Measurements from ENCODE around the gene TNFAIP1. TPM values are rescaled to one million over a fixed set of nuclear protein-coding genes. Genes with fewer than 3 reads are reported as not detected.

TNFAIP1 gene
- total RNA-seq, 1 donor from 2014 or later: 85.9 TPM

GRCh38 chr17:28328325-28328724, 7.2 kb upstream of the TNFAIP1 start:
- no peak for TF ChIP-seq CTCF (IDR thresholded peaks at IDR 0.05; ENCODE audit: insufficient read depth, low read length, poor library complexity, severe bottlenecking)
- Histone ChIP-seq H3K36me3 (ENCODE audit: control insufficient read depth, insufficient read depth, low read length) (peaks cover 5% of the 10 kb centered on the region), H3K27me3 (ENCODE audit: control insufficient read depth, insufficient read depth, low read length) (no peaks in the 10 kb centered on the region), H3K4me3 (ENCODE audit: low read depth, low read length) (no peak overlapping the region)
- DNase-seq (ENCODE audit: low read depth): no peak

DNA sequence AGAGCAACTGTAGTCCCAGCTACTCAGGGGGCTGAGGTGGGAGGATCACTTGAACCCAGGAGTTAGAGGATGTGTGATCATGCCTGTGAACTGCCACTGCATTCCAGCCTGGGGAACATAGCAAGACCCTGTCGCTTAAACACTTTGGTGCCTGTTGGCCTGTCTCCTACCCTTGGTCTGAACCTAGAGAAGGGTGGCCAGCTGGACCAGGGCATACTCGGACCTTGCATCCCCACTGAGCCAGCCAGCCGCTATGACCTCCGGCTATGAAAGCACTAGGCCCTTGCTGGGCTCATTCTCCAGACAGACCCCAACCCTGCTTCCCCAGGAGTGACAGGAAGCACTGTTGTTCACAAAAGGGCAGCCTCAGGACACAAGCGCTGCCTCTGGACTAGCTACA, 4.9 kb upstream of the TNFAIP1 start:
- Histone ChIP-seq H3K36me3 (ENCODE audit: control insufficient read depth, insufficient read depth, low read length) (peaks cover 5% of the 10 kb centered on the region), H3K27me3 (ENCODE audit: control insufficient read depth, insufficient read depth, low read length) (no peaks in the 10 kb centered on the region), H3K4me3 (ENCODE audit: low read depth, low read length) (no peak overlapping the region)
- no peak for TF ChIP-seq CTCF (IDR thresholded peaks at IDR 0.05; ENCODE audit: insufficient read depth, low read length, poor library complexity, severe bottlenecking)
- no peak for DNase-seq (ENCODE audit: low read depth)

DNA sequence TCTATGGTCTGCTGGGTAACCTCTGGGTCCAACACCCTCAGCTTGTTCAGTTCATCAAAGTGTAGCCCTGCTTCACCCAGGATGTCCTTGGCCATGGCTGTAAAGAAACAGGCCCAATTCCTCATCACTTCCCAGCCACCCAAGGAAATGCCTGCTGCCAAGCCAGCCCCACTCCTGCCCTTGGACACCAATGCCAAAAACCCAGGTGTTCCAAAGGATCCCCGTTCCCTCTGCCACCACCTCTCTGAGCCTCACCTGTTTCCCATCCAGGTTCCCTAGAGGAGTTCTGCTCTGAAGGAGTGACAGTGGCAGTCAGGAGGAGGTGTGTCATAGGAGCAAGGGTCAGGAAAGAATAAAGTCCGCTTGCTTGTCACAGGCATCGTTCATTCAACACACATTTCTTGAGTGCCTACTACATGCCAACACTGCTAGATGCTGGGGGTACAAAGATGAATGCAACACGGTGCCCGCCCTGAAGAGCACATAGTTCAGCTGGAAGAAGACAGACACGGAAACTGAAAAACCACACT, 3.6 kb upstream of the TNFAIP1 start:
- Histone ChIP-seq H3K36me3 (ENCODE audit: control insufficient read depth, insufficient read depth, low read length) (peaks cover 5% of the 10 kb centered on the region), H3K4me3 (ENCODE audit: low read depth, low read length) (no peak overlapping the region), H3K27me3 (ENCODE audit: control insufficient read depth, insufficient read depth, low read length) (no peaks in the 10 kb centered on the region)
- DNase-seq (ENCODE audit: low read depth): no peak
- TF ChIP-seq CTCF (IDR thresholded peaks at IDR 0.05; ENCODE audit: insufficient read depth, low read length, poor library complexity, severe bottlenecking): no peak

GRCh38 chr17:28333083-28333746, 2.3 kb upstream of the TNFAIP1 start:
- Histone ChIP-seq H3K27me3 (ENCODE audit: control insufficient read depth, insufficient read depth, low read length) (no peaks in the 10 kb centered on the region), H3K4me3 (ENCODE audit: low read depth, low read length) (no peak overlapping the region), H3K36me3 (ENCODE audit: control insufficient read depth, insufficient read depth, low read length) (peaks cover 5% of the 10 kb centered on the region)
- no peak for DNase-seq (ENCODE audit: low read depth)
- no peak for TF ChIP-seq CTCF (IDR thresholded peaks at IDR 0.05; ENCODE audit: insufficient read depth, low read length, poor library complexity, severe bottlenecking)

DNA sequence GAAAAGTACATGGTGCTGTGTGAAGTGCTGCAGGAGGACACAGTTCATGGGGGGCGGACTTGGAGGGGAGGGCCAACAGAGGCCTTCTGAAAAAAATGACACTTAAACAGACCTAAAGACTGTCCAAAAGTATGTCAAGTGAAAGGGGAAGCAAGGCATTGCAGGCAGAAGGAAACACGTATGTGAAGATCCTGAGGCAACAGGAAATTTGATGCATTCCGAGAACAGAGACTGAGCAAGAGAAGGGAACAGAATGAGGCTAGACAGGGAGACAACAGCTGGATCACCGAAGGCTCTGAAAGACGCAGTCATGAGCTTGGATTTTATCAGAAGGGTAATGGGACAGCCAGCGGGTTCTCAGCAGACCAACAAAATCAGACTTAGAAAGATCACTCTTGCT, 1.4 kb upstream of the TNFAIP1 start:
- no peak for TF ChIP-seq CTCF (IDR thresholded peaks at IDR 0.05; ENCODE audit: insufficient read depth, low read length, poor library complexity, severe bottlenecking)
- DNase-seq (ENCODE audit: low read depth): no peak
- H3K36me3 ChIP-seq (ENCODE audit: control insufficient read depth, insufficient read depth, low read length): peaks cover 5% of the 10 kb centered on the region
- H3K27me3 ChIP-seq (ENCODE audit: control insufficient read depth, insufficient read depth, low read length): no peaks in the 10 kb centered on the region
- H3K4me3 ChIP-seq (ENCODE audit: low read depth, low read length): peak overlapping the region; percentile 100
